ENCODE data around the gene GPT2.

GRCh38 chr16:46882304-46882939 lies 1.7 kb upstream of the GPT2 start:
- TF ChIP-seq CTCF (IDR thresholded peaks at IDR 0.05 in 4 of 5, conservative IDR thresholded peaks at IDR 0.05 in 1 of 5): no peak
- no peak for TF ChIP-seq POLR2A (IDR thresholded peaks at IDR 0.05)
